Measurements from ENCODE around the gene FECH. TPM values are rescaled to one million over a fixed set of nuclear protein-coding genes. Genes with fewer than 3 reads are reported as not detected.

FECH gene
- total RNA-seq, 1 experiment from 2014 or later, result 24.1 TPM

- no peak overlapping the region for H4K8ac ChIP-seq (replicated peaks; ENCODE audit: insufficient read length, low read depth, low read length)
- no peak for TF ChIP-seq CTCF (conservative IDR thresholded peaks at IDR 0.05)
- H2BK15ac ChIP-seq (ENCODE audit: low read depth, low read length), result no peak overlapping the region
- H2BK20ac ChIP-seq (ENCODE audit: low read depth, low read length, poor library complexity, severe bottlenecking), result no peak overlapping the region
- no peak overlapping the region for H2AFZ ChIP-seq (ENCODE audit: low read length)
- no peaks in the 10 kb centered on the region for H3K36me3 Mint-ChIP-seq (ENCODE audit: insufficient read depth in 1 of 3, low read depth in 3 of 3)
- peaks cover 9 to 11% of the 10 kb centered on the region in 2 experiments for H3K4me1 Mint-ChIP-seq
- H2BK12ac ChIP-seq (ENCODE audit: insufficient read length, low read depth, low read length), result no peak overlapping the region
- H4K5ac ChIP-seq (ENCODE audit: insufficient read length, low read depth, low read length), result no peak overlapping the region
- H3K56ac ChIP-seq (ENCODE audit: insufficient read length, low read depth, low read length), result no peak overlapping the region
- no peak overlapping the region for H3K27ac Mint-ChIP-seq
- H3K18ac ChIP-seq (ENCODE audit: insufficient read length, low read depth, low read length), result no peak overlapping the region
- H3T11ph ChIP-seq (ENCODE audit: low read length), result no peak overlapping the region
- H3K9me3 ChIP-seq (ENCODE audit: control insufficient read depth, low read depth, low read length), result no peaks in the 10 kb centered on the region
- H3K23me2 ChIP-seq (ENCODE audit: insufficient read length, low read depth, low read length, poor library complexity, severe bottlenecking), result no peaks in the 10 kb centered on the region
- H3K79me1 ChIP-seq (ENCODE audit: insufficient read depth, low read depth, low read length, poor library complexity, severe bottlenecking), result no peaks in the 10 kb centered on the region
- no peaks in the 10 kb centered on the region for H3K4me1 ChIP-seq (ENCODE audit: insufficient read depth, low read length)
- no peaks in the 10 kb centered on the region for H3K27me3 ChIP-seq (ENCODE audit: insufficient read depth, low read length)
- H2AK5ac ChIP-seq (ENCODE audit: insufficient read length, low read length), result no peak overlapping the region
- no peak overlapping the region for H4K91ac ChIP-seq (ENCODE audit: insufficient read length, low read depth, low read length)
- no peaks in the 10 kb centered on the region for H3K79me2 ChIP-seq (ENCODE audit: insufficient read depth, low read length)
- no peaks in the 10 kb centered on the region for H3K9me3 Mint-ChIP-seq
- H3K14ac ChIP-seq (ENCODE audit: insufficient read depth, low read length), result no peak overlapping the region
- no peak overlapping the region for H2BK120ac ChIP-seq (ENCODE audit: low read depth, low read length, poor library complexity, severe bottlenecking)
- no peak overlapping the region for H2BK5ac ChIP-seq (ENCODE audit: insufficient read length, low read length)
- H3K4ac ChIP-seq (ENCODE audit: low read depth, low read length), result no peak overlapping the region
- H3K4me2 ChIP-seq (ENCODE audit: insufficient read depth, insufficient read length, low read length), result no peak overlapping the region
- peaks cover 3% of the 10 kb centered on the region; the same call in 1 of the 2 replicates for H3K27me3 Mint-ChIP-seq (ENCODE audit: low read depth)
- no peaks in the 10 kb centered on the region for H4K20me1 ChIP-seq (ENCODE audit: control insufficient read depth, insufficient read depth, insufficient read length)
- no peak overlapping the region for H3K4me3 Mint-ChIP-seq
- no CpG with 5 or more reads among the region's 1 CpG for WGBS (ENCODE audit: extremely low coverage, insufficient read length, low lambda C conversion rate)
- no peak for DNase-seq
- no peak overlapping the region for H3K27ac ChIP-seq (ENCODE audit: insufficient read length, low read depth, low read length)
- H3K9ac ChIP-seq (ENCODE audit: extremely low read depth, insufficient read length, low read length), result no peak overlapping the region
- H3K23ac ChIP-seq (ENCODE audit: insufficient read length, low read depth, low read length), result no peak overlapping the region
Measured at GRCh38 chr18:57505231-57505630, 81.3 kb downstream of the FECH start.

Data from H9 (cell line).